HUES64 (cell line): Measurements from ENCODE around the gene NUDT14. TPM values are rescaled to one million over a fixed set of nuclear protein-coding genes. Genes with fewer than 3 reads are reported as not detected.

ENCODE experiments used
- H3K27ac ChIP-seq: 2 replicates; pipeline ENCODE4 v1.7.0; 2013; ENCODE audit warnings: low read depth, low read length, inconsistent platforms
- H3K27me3 ChIP-seq: 2 replicates; pipeline ENCODE4 v1.6.1; 2013; ENCODE audit warnings: mild to moderate bottlenecking, low read length; ENCODE audit not compliant: insufficient read depth
- H3K36me3 ChIP-seq: 2 replicates; pipeline ENCODE4 v1.6.1; 2013; ENCODE audit warnings: mild to moderate bottlenecking, low read length; ENCODE audit not compliant: insufficient read depth
- H3K4me1 ChIP-seq: 2 replicates; pipeline ENCODE4 v1.6.1; 2013; ENCODE audit warnings: mild to moderate bottlenecking, low read length, moderate library complexity; ENCODE audit not compliant: insufficient read depth
- H3K4me3 ChIP-seq: 2 replicates; pipeline ENCODE4 v1.5.1; 2013; ENCODE audit warnings: mild to moderate bottlenecking, low read length, moderate library complexity
- H3K9ac ChIP-seq: 2 replicates; pipeline ENCODE4 v1.6.1; 2013; ENCODE audit warnings: mild to moderate bottlenecking, low read depth, low read length
- H3K9me3 ChIP-seq: 2 replicates; pipeline ENCODE4 v1.6.1; 2013; ENCODE audit warnings: low read depth, low read length; ENCODE audit not compliant: insufficient read depth
- WGBS: fragments of 150-250, 120-280 bp; methylation state at CpG from one replicate; pipeline ENCODE4 v1.1.7; 2013; ENCODE audit warnings: missing lambda C conversion rate; 5-methylcytosine and 5-hydroxymethylcytosine counted together
- polyA plus RNA-seq, 2 experiments: library from polyadenylated mRNA; stranded (reverse); fragments of 50-300 nt; gene quantifications; one replicate each; pipeline ENCODE4 v1.2.3, GENCODE V29; 2013

Gene NUDT14
- 18.0 TPM for polyA plus RNA-seq (2013, experiment 1 of 2)
- polyA plus RNA-seq (2013, experiment 2 of 2) = 21.6 TPM

DNA sequence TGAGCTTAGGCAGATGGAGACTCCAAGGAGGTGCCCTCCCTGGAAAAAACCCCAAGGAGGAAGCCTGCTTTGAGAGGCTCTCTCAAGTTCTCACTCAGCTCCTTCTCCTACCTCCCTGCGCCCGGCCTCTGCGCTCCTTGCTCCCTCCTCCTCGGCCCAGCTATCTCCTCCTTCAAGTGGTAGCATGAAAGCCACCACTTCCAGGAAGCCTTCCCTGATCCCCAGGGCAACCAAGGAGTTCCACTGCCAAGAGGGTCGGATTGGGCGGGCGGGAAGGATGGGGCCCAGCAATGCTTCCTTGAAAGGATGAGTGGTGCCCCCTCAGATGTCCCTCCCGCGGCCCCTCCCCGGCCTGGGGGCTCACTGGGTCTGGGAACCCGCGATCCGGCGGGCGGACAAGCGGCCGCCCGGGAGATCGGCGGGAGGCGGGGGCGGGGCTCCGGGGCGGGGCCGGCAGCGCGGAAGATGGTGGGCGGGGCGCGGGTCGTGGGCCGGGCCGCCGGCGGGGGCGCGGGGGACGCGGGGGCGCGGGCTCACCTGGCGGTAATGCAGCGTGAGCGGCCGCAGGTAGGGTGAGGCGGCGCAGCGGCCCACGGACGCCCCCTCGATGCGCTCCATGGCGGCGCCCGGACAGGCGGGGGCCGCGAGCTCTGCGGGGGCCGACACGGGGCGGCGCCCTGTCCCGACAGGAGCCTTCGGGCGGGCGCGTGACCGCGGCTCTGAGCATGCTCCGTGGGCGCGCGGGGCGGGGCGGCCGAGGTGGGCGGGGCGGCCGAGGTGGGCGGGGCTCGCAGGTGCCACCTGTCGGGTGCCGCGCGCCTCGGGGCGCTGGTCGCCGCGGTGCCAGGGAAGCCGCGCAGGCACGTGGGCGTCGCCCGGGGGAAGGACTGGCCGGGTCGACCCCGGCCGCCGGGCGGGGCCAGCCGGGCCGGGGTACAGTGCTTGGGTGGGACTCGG is at the start of gene NUDT14:
Gene NUDT14, minus strand, starts transcription at position 721 of the 957 bp plus-strand sequence. Its CDS starts 103 bp downstream, at position 618.
- H3K36me3 ChIP-seq = no peaks in the 10 kb centered on the region
- no peak within 1 kb of the TSS for H3K27ac ChIP-seq
- no peaks in the 10 kb centered on the region for H3K4me1 ChIP-seq
- H3K27me3 ChIP-seq = peaks cover 29% of the 10 kb centered on the region
- H3K9me3 ChIP-seq = no peaks in the 10 kb centered on the region
- H3K9ac ChIP-seq = 0 out of 2 replicates have a peak within 1 kb of the TSS, but pooled peaks have one; percentile 50
- WGBS = under 1% methylated on average over 106 of the region's 106 CpGs
- peak within 1 kb of the TSS; percentile 52 for H3K4me3 ChIP-seq

DNA sequence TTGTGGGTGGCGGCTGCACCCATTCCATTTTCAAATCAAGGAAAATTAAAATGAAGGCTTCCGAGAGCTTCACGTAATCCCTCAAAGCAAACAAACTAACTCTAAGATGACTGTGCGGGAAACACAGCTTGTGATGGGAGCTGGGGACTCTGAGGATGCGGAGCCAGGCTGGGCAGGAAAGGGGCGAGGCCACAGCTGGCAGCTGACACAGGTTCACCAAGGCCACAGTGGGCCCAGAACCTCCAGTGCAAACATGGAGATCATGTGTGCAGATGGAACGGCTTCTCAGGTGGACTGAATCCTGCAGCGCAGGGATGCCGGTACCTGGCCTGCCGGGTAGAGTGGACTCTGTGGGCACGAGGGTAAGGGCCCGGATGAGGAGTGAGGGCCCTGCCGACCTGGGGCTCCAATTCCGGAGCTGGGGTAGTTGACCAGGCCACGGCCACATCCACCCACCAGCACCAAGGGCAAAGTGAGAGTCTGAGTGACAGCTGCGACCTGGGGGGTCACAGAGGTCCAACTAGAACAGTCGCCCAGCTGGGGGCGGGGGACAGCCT is 48.1 kb upstream of the NUDT14 start:
- H3K4me1 ChIP-seq = no peaks in the 10 kb centered on the region
- H3K9ac ChIP-seq = no peak overlapping the region
- H3K9me3 ChIP-seq = no peaks in the 10 kb centered on the region
- no peaks in the 10 kb centered on the region for H3K27me3 ChIP-seq
- no peak overlapping the region for H3K27ac ChIP-seq
- peaks cover 10% of the 10 kb centered on the region; the same call in 1 of the 2 replicates for H3K36me3 ChIP-seq
- H3K4me3 ChIP-seq = no peak overlapping the region
- WGBS = 92% methylated on average over 18 of the region's 18 CpGs

DNA sequence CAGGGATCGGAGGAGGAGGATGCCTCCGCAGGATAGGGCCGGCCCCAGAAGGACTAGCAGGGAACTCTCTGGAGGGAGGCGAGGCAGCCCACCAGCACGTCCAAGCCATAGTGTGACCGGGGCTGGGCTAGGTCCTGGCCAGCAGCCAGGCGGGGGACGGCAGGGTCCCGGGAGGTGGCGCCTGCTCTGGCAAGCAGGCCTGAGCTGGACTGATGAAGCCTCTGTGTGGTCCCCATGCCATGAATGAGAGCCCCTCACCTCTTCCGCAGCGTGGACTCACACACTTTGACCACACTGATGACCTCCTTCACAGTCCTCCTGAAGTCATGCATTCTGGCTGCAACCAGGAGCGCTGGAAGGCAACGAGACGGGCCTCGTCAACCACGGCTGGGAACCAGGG is 47.5 kb upstream of the NUDT14 start:
- no peak overlapping the region for H3K9ac ChIP-seq
- 95% methylated on average over 17 of the region's 17 CpGs for WGBS
- no peaks in the 10 kb centered on the region for H3K9me3 ChIP-seq
- H3K27ac ChIP-seq = no peak overlapping the region
- H3K36me3 ChIP-seq = peaks cover 12% of the 10 kb centered on the region; the same call in 1 of the 2 replicates
- H3K4me3 ChIP-seq = no peak overlapping the region
- no peaks in the 10 kb centered on the region for H3K27me3 ChIP-seq
- H3K4me1 ChIP-seq = no peaks in the 10 kb centered on the region

DNA sequence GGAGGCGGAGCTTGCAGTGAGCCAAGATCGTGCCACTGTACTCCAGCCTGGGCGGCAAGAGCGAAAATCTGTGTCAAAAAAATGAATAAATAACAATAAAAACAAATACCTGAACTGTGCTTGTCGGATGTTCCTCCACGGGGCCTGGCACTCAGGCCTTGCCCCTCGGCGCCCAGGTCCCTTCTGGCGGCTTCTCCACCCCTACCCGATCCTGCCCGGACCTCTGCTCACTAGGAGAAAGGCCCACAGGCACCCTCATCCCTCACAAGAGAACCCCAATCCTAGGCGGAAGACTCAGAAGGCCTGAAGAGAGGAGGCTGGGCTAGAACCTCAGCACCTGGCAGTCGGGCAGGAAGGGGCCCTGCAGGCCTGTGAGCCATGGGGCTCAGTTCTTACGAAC is 46.2 kb upstream of the NUDT14 start:
- no peak overlapping the region for H3K27ac ChIP-seq
- H3K9ac ChIP-seq = no peak overlapping the region
- H3K4me3 ChIP-seq = no peak overlapping the region
- 92% methylated on average over 13 of the region's 14 CpGs for WGBS
- H3K36me3 ChIP-seq = peaks cover 17% of the 10 kb centered on the region
- no peaks in the 10 kb centered on the region for H3K4me1 ChIP-seq
- no peaks in the 10 kb centered on the region for H3K27me3 ChIP-seq
- no peaks in the 10 kb centered on the region for H3K9me3 ChIP-seq

DNA sequence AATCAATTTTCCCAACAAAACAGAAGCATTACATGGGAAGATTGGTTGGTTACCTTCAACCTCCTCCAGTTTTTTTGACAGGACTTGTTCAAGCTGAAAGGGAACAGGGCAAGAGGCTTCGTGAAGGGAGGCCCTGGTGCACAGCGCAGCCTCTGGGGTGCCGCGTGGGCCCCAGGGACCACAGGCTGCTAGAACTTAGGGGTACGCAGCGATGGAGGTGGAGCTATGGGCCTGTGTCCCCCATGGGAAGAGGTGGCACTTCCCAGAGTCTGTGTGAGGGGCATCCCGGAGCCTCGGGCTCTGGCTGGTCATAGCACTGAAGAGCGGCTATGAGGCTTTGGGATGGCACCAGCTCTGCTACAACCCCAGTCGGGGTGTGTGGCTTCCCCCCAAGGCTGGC is 45.1 kb upstream of the NUDT14 start:
- Histone ChIP-seq H3K4me1 (no peaks in the 10 kb centered on the region), H3K27me3 (no peaks in the 10 kb centered on the region), H3K27ac (no peak overlapping the region), H3K9ac (no peak overlapping the region), H3K36me3 (peaks cover 24% of the 10 kb centered on the region), H3K4me3 (no peak overlapping the region), H3K9me3 (no peaks in the 10 kb centered on the region)
- 96% methylated on average over 10 of the region's 10 CpGs for WGBS

DNA sequence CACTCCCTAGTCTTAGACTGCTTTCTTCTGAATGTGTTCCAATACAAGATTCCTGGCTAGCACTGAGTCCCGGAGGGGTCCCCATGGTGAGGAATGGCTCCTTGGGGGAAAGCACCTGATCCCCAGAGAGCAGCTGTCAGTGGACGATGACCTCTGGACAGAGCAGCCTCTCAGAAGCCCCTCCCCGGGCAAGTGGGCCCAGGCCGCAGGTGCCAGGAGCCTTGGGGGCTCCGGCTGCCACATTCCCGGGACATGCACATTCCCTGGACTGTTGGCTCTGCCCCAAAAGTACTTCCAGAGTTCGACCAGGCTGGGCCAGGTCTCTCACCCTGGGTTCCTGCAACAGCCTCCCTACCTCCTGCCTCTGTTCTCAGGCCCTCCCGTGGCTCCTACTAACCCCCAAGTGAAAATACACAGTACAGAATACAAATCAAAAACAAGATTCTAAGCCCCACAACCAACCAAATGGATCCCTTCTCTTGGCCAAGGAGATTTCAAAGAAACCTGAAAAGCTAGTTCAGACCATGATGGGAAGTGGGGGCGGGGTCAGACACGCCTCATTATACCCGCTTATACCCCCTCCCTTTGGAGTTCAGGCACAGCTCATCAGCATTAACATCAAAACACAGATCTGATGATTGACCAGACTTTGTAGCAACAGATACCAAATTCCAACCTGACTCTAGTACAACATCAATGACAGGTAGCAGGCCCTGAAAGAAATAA is 43.9 kb upstream of the NUDT14 start:
- no peak overlapping the region for H3K4me3 ChIP-seq
- H3K9me3 ChIP-seq = no peaks in the 10 kb centered on the region
- 93% methylated on average over 11 of the region's 11 CpGs for WGBS
- no peak overlapping the region for H3K9ac ChIP-seq
- H3K27ac ChIP-seq = no peak overlapping the region
- peaks cover 26% of the 10 kb centered on the region for H3K36me3 ChIP-seq
- no peaks in the 10 kb centered on the region for H3K27me3 ChIP-seq
- H3K4me1 ChIP-seq = no peaks in the 10 kb centered on the region

DNA sequence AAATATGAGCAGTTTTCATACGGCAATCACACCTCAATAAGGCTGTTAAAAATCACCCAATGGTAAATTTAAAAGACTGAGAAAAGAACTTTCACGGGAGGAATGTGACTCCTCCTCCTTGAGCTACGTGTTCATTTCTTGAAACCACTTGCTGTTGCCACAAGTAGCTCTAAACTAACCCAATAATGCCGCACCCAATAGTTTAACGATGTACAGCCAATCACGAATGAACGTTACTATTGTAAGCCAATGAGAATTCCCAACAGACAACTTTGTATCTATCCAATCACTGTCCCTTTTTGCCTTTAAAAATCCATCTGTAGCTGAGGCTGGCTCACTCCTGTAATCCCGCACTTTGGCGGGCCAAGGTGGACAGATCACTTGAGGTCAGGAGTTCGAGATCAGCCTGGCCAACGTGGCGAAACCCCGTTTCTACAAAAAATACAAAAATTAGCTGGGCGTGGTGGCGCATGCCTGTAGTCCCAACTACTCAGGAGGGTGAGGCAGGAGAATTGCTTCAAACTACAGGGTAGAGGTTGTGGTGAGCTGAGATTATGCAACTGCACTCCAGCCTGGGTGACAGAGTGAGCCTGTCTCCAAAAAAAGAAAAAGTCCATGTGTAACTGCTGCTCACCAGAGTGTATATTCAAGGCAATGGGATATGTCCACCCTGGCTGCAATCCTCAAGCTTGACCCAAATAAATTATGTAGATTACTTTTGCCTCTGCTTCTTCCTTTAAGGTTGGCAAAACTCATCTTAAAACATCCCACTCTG is 42.8 kb upstream of the NUDT14 start:
- peaks cover 31% of the 10 kb centered on the region for H3K36me3 ChIP-seq
- WGBS = 96% methylated on average over 15 of the region's 15 CpGs

DNA sequence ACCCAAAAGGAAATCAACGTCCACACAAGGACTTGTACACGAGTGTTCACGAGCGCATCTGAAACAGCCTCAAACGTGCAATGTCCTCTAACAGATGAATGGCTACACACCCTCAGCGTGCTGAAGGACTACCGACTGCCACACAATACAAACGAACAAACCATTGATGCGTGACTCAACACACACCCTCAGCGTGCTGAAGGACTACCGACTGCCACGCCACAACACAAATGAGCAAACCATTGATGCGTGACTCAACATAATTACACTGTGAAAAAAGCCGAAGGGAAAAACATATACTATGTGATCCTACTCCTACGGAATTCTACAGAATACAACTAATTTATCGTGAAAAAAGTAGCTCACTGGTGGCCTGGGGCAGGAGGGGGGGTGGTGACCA is 42.1 kb upstream of the NUDT14 start:
- no peaks in the 10 kb centered on the region for H3K9me3 ChIP-seq
- no peaks in the 10 kb centered on the region for H3K4me1 ChIP-seq
- H3K27ac ChIP-seq = no peak overlapping the region
- 96% methylated on average over 16 of the region's 16 CpGs for WGBS
- H3K27me3 ChIP-seq = no peaks in the 10 kb centered on the region
- H3K9ac ChIP-seq = no peak overlapping the region
- no peak overlapping the region for H3K4me3 ChIP-seq
- H3K36me3 ChIP-seq = peaks cover 38% of the 10 kb centered on the region

More for the DNA sequence above, 42.8 kb upstream of the NUDT14 start:
- Histone ChIP-seq H3K4me1 (no peaks in the 10 kb centered on the region), H3K27me3 (no peaks in the 10 kb centered on the region), H3K9ac (no peak overlapping the region), H3K27ac (no peak overlapping the region), H3K4me3 (no peak overlapping the region), H3K9me3 (no peaks in the 10 kb centered on the region)

DNA sequence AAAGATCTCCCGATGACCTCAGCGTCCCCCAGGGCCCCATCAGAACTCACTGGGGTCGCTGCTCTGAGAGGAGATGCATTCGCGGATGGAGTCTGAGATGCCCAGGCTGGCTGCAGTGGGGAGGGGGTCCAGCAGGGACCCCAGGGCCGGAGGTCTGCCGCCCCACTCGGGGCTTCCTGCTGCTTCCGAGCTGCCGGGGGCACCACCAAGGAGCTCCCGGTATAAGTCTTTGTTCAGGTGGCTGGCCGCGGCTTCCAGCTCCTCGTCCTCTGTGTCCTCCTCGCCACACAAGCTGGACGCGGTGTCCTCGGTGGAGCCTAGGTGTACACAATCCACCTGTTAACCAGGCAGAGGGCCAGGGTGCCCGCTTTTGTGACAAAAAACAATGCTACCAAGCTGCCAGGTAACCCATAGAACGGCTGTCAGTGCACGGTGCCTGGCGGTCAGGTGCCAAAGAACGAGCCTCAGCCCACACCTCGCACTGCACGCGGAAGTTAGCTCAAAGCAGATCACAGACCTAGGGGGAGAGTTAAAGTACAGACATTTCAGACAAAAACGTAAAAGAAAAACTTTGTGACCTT is 40.6 kb upstream of the NUDT14 start:
- no peak overlapping the region for H3K27ac ChIP-seq
- no peaks in the 10 kb centered on the region for H3K27me3 ChIP-seq
- no peak overlapping the region for H3K9ac ChIP-seq
- no peaks in the 10 kb centered on the region for H3K4me1 ChIP-seq
- peaks cover 48% of the 10 kb centered on the region for H3K36me3 ChIP-seq
- no peak overlapping the region for H3K4me3 ChIP-seq
- WGBS = 95% methylated on average over 27 of the region's 27 CpGs
- H3K9me3 ChIP-seq = no peaks in the 10 kb centered on the region
